Measurements from ENCODE around the gene GJC2. TPM values are rescaled to one million over a fixed set of nuclear protein-coding genes. Genes with fewer than 3 reads are reported as not detected.
A peak's percentile ranks its signal among the peaks of the same experiment; 100 is the strongest.

The GJC2 gene
- total RNA-seq, 1 donor, result 1.4 TPM

DNA sequence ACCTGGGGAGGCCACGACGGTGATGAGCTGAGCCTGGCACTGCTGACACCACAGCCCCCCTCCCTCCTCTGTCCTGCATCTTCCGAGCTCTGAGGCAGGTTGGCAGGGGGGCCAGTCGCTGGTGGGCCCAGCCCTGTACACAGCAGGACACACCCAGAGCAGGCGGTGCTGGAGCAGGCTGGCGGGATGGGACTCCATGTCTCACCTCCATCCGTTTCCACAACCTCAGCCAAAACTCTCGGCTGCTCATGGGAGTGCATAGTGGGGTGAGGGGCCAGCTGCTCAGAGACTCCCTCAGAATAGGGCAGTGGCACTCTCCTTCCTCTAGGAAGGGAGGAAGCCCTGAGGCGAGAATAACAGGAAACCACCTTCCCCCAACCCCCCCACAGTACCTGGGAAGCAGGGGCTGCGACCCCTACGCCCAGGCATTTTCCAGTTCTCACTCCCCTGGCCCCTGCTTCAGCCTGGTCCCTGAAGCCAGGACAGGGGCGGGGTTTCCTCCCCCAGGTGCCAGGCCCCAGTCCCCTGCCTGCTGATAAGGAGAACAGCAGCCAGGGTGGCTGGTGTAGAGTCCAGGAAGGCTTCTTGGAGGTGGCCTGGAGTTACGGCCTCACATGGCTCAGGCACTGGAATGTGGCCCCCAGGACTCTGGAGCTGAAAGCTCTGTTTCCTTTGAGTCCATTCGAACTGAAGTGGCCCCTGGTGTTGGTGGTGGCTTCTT is 12.7 kb downstream of the GJC2 start:
- Histone ChIP-seq H4K20me1 (ENCODE audit: insufficient read depth, low read length) (no peaks in the 10 kb centered on the region), H3K4me2 (ENCODE audit: insufficient read depth, low read length) (no peak overlapping the region), H3K27me3 (ENCODE audit: insufficient read depth, low read length) (peaks cover 13% of the 10 kb centered on the region), H3K36me3 (ENCODE audit: insufficient read depth, low read length) (no peaks in the 10 kb centered on the region), H3K4me1 (ENCODE audit: insufficient read depth, low read length) (peaks cover 23% of the 10 kb centered on the region), H3K9me3 (ENCODE audit: low read depth, low read length) (no peaks in the 10 kb centered on the region), H3K27ac (ENCODE audit: low read depth, low read length) (no peak overlapping the region), H2AFZ (ENCODE audit: low read length) (no peak overlapping the region), H3K79me2 (ENCODE audit: insufficient read depth, low read length) (peaks cover 8% of the 10 kb centered on the region), H3K4me3 (ENCODE audit: insufficient read depth, low read length) (no peak overlapping the region)
- TF ChIP-seq, protein P1, sequence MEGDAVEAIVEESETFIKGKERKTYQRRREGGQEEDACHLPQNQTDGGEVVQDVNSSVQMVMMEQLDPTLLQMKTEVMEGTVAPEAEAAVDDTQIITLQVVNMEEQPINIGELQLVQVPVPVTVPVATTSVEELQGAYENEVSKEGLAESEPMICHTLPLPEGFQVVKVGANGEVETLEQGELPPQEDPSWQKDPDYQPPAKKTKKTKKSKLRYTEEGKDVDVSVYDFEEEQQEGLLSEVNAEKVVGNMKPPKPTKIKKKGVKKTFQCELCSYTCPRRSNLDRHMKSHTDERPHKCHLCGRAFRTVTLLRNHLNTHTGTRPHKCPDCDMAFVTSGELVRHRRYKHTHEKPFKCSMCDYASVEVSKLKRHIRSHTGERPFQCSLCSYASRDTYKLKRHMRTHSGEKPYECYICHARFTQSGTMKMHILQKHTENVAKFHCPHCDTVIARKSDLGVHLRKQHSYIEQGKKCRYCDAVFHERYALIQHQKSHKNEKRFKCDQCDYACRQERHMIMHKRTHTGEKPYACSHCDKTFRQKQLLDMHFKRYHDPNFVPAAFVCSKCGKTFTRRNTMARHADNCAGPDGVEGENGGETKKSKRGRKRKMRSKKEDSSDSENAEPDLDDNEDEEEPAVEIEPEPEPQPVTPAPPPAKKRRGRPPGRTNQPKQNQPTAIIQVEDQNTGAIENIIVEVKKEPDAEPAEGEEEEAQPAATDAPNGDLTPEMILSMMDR (IDR thresholded peaks at IDR 0.05; ENCODE audit: extremely low read depth, low read depth, low read length), result no peak
- no peak for DNase-seq (ENCODE audit: insufficient read length, low spot score, missing footprints)

DNA sequence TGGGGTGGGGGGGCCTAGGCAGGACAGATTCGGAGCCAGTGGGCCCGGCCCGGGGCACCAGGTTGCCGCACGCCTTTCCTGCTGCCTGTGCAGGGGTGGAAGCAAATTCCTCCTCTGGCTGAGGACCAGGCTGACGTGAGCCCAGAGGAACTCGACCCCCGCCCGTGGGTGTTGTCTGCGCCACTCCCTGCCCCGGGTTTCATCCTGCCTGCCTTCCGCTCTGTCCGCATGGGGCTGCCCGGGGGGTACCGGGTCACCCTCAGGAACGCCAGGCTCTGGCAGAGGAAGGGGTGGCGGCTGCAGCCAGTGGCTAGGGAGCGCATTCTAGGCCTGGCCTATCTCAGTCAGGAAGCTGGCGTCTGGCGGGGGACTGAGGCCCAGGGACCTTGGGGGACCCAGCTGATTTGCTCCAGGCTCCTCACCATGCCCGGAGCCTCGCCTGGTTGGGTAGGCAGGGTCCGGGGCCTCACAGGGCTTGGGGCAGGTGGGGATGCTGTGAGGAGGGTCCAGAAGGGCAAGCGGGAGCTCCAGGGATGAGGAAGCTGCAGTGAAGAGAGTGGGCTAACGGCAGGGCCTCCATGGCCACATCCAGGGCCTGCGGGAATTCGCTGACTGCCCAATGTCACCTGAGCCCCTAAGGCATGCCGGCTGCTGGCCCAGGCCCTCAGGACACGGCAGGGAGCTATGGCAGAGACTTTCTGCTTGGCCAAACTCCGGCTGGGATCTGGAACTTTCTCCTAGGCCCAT is 13.4 kb downstream of the GJC2 start:
- H3K4me3 ChIP-seq (ENCODE audit: insufficient read depth, low read length), result no peak overlapping the region
- H3K9me3 ChIP-seq (ENCODE audit: low read depth, low read length), result no peaks in the 10 kb centered on the region
- H3K27ac ChIP-seq (ENCODE audit: low read depth, low read length), result peak overlapping the region; percentile 24
- H2AFZ ChIP-seq (ENCODE audit: low read length), result no peak overlapping the region
- H3K27me3 ChIP-seq (ENCODE audit: insufficient read depth, low read length), result peaks cover 9% of the 10 kb centered on the region
- no peak for DNase-seq (ENCODE audit: insufficient read length, low spot score, missing footprints)
- TF ChIP-seq, protein P1 (IDR thresholded peaks at IDR 0.05; ENCODE audit: extremely low read depth, low read depth, low read length), result no peak
- H4K20me1 ChIP-seq (ENCODE audit: insufficient read depth, low read length), result no peaks in the 10 kb centered on the region
- H3K79me2 ChIP-seq (ENCODE audit: insufficient read depth, low read length), result peaks cover 8% of the 10 kb centered on the region
- H3K4me1 ChIP-seq (ENCODE audit: insufficient read depth, low read length), result peaks cover 23% of the 10 kb centered on the region
- no peak overlapping the region for H3K4me2 ChIP-seq (ENCODE audit: insufficient read depth, low read length)
- no peaks in the 10 kb centered on the region for H3K36me3 ChIP-seq (ENCODE audit: insufficient read depth, low read length)

DNA sequence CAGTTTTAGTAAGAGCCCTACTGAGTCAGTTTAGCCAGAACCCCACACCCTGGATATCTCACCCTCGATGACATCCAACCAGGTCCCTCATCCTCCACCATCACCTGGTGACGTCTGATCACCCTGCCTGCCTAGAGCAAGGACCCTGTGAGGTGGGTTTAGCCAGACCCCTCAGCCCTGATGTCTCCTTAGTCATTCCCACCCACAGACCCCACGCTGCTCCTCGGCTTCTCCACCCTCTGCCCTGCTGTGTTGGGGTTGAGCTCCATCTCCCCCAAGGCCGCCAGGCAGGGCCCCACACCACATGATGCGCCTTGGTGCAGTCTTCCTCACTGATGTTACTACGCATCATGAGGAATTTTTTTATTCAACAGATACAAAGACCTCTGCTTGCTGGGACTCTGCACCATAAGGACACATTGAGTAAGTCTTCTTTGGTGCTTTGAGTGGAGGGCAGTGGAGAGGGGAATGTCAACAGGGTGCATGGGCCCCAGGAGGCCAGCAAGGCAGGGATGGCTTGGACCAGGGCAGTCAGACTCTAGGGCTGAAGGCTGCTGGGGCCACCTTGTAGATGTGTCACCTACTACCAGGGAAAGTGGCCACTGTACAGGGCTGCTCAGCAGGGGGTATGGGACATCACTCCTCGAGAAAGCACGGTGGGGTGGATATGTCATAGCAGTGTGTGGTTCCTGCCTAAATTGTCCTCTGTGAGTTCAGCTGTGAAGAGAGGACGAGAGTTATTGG is 14.2 kb downstream of the GJC2 start:
- Histone ChIP-seq H2AFZ (ENCODE audit: low read length) (no peak overlapping the region), H4K20me1 (ENCODE audit: insufficient read depth, low read length) (no peaks in the 10 kb centered on the region), H3K36me3 (ENCODE audit: insufficient read depth, low read length) (no peaks in the 10 kb centered on the region), H3K4me1 (ENCODE audit: insufficient read depth, low read length) (peaks cover 23% of the 10 kb centered on the region), H3K27ac (ENCODE audit: low read depth, low read length) (peak overlapping the region; percentile 24), H3K9me3 (ENCODE audit: low read depth, low read length) (no peaks in the 10 kb centered on the region), H3K4me3 (ENCODE audit: insufficient read depth, low read length) (no peak overlapping the region), H3K27me3 (ENCODE audit: insufficient read depth, low read length) (peaks cover 5% of the 10 kb centered on the region), H3K79me2 (ENCODE audit: insufficient read depth, low read length) (peaks cover 14% of the 10 kb centered on the region), H3K4me2 (ENCODE audit: insufficient read depth, low read length) (no peak overlapping the region)
- TF ChIP-seq, protein P1 (IDR thresholded peaks at IDR 0.05; ENCODE audit: extremely low read depth, low read depth, low read length), result no peak
- DNase-seq (ENCODE audit: insufficient read length, low spot score, missing footprints), result no peak

All from osteoblast (primary cell).